HG03103 (cell line): ENCODE measurements around the gene MOG.

Experiments
- ATAC-seq: cut with Tn5 transposase; IDR thresholded peaks from one replicate; pipeline ENCODE4 v1.9.1; 2021; ENCODE audit warnings: low read depth; ENCODE audit not compliant: unreplicated experiment

The MOG gene

DNA sequence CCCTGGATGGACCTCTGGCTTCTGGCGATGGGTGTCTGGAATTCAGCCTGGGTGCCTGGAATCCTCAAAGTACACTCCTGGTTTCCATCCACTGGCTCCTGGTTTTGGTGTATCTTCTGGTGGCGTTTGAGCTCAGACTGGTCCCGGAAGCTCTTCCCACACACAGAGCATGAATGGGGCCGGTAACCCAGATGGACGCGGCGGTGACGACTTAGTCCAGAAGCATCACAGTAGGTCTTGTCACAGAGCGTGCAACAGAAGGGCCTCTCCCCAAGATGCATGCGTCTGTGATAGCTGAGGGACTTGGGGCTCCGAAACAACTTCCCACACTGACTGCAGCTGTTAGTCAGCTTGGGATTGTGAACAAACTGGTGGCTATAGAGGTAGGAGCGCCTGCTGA is 16.3 kb downstream of the MOG start:
- ATAC-seq, result no peak

DNA sequence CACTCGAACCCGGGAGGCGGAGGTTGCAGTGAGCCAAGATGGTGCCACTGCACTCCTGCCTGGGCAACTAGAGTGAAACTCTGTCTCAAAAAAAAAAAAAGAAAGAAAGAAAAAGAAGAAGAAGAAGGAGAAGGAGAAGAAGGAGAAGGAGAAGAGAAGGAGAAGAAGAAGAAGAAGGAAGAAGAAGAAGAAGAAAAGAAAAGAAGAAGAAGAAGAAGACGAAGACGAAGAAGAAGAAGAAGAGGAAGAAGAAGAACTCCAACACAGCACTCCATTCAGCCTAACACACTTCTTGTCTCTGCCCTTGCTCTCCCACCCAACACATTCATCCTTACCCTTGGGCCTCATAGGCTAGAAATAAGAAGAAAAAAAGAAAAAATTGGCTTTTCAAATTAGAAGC is 17.1 kb downstream of the MOG start:
- no peak for ATAC-seq

DNA sequence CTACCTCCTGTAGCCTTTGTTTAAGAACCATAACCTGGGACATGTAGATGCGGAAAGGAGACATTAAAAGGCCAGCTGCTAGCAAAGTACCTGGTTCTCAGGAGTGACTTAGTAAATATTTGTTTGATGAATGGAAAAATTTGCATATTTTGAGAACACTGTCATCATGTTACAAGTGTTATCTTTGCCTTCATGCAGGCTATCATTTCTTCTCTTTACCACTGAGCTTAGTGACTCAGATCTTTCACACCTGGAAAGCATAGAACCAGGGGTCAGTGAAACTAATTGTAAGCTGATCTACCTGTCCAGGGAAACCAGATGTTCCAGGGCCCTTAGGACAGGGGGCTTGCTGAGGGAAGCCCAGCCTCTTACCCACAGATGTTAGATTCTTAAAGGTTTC is 18.7 kb downstream of the MOG start:
- ATAC-seq, result no peak

DNA sequence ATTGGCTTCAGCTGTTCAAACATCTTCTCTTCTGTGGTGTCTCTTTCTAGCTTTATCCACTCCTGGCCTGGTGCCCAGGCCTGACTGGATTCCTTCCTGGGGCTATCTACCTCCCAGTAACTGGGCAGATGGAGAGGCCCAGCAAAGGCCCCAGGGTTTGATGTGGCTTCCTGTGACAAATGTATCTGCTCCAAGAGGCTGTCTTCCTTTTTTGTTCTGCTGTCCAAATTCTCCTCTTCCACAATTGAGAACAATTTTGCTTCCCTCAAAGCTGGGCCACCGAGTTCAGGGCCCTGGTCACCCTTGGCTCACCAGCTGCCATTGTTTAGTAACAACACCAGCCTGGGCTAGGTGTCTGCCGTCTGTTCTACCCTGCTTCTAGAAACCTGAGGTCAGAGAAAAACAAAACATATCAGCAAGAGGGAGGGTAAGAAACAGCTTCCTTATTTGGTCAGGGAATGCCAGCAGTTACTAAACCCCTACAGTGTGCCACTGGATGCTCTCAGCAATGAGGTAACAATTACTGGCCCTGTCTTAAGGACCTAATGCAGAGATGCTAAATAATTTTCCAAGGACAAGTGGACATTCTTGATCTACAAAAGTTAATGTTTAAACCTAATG is 20.2 kb downstream of the MOG start:
- no peak for ATAC-seq

DNA sequence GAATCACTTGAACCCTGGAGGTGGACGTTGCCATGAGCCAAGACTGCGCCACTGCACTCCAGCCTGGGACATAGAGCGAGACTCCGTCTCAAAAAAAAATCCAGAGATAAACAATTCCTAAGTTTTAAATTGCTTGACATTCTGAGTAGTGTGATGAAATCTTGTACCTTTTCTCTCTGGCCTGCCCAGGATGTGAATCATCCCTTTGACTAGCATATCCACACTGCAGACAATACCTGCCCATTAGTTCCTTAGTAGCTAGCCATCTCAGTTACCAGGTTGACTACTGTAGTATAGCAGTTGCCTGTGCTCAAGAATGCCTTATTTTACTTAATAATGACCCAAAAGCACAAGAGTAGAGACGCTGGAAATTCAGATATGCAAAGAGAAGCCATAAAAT is 21.2 kb downstream of the MOG start:
- ATAC-seq, result no peak

DNA sequence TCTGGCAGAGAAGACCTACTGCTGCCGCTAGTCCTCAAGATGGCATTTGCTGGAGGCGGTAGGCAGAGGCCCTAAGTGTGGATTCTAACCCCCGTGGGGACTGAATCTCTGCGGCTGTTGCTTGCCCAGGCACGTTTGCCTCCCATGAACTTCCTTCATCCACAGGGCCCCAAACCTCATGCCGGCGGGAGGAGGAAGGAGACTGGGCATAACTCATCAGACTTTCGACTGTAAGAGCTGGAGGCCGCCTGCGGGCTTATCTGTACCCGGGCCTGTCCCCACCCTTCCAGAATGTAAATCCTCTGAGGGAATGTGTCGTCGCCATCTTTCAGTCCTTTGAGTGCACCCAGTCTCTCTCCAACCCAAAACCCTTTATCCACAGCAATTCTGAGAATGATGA is 23.1 kb downstream of the MOG start:
- ATAC-seq, result no peak

DNA sequence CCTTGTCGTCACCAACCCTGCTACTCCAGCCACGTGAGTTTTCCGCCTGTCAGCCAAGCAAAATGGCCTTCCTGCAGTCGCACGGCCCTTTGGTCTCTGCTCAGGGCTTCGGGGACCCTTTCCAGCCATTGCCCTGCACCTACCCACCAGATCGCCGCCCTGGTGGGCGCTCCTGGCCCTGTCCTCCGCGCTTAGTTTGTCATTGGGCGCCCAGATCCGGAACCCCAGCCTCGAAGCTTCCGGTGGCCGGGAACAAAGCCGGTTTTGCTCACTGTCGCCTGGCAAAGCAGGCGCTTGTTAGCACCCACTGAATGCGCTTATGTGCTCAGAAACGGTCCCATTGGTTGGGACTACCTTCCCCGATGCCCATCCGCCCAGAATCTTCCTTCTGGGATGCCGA is 23.5 kb downstream of the MOG start:
- no peak for ATAC-seq

DNA sequence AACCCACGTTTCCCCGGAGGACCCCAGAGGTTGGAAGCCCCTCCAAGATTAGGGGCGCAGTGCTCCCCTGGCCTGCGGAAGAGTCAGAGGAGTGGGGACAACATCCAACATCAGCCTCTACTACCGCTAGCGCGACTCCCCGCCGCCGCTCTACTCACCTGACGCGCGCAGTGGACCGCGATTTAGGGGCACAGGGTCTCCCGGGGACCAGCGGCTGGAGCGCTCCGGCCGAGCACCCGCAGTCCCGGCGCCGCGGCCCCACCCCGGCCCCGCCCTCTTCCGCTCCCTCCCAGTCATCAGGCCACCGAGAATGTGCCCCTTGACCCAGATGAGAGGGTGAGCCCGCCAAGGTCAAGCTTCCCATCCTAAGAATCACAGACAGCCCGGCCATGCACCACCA is 24.0 kb downstream of the MOG start, which contains the start of gene ZFP57:
TSS of gene ZFP57 (minus strand) at position 249 of the 400 bp plus-strand sequence. CDS start 4,149 bp downstream, outside the sequence.
- ATAC-seq, result no peak

DNA sequence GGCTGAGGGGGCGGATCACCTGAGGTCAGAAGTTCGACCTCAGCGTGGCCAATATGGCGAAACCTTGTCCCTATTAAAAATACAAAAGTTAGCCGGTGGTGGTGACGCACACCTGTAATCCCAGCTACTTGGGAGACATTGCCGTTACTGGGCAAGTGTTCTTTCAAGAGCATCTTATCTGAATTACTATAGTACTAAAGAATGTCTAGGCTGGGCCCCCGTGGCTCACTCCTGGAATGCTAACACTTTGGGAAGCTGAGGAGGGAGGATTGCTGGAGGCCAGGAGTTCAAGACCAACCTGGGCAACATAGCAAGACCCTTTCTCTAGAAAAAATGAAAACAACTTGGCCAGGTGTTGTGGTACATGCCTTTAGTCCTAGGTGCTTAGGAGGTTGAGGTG is 24.9 kb downstream of the MOG start:
- ATAC-seq, result no peak

DNA sequence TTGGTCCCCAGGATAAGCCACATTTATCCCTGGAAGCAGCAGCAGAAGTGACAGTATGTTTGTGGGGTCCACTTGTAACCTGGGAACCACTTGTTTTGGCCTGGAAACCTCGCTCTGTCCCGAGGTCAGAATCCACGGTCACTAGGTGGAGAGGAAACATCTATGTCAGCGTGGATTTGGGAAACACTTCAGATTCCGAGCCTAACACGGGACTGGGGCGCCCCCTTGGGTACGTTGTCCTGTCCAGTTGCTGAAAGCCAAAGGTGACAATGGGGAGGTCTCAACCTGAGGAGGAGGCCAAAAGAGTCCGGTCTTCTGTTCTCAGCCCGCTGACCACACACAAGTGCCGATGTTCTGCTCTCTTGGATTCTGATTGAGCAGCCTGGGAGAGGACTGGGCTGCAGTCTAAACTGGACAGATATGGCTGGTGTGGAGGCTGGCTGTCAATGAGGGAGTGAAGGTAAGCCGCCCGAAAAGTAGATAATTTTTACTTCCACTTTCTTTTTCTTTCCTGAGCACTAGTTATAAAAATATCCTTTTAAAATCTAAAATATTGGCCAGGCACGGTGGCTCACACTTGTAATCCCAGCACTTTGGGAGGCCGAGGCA is 28.9 kb downstream of the MOG start:
- ATAC-seq, result no peak

DNA sequence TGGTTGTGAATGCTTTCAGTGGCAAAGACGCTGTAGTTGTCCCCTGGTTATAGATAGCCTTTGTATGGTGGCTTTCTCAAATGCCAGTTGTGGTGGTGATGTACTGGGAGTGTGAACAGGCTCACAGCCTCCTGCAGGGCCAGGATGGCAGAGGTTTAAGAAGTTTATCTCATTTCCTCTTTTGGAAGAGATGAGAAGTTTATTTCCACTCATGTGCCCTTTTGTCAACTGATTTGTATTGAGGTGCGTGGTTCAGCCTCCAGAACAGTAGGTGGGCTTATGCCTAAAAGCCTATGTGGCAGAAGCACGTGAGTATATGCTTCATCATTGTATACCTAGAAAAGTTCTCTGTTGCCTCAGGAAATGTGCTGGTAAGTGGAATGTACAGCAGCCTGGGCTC is 37.7 kb downstream of the MOG start:
- no peak for ATAC-seq

DNA sequence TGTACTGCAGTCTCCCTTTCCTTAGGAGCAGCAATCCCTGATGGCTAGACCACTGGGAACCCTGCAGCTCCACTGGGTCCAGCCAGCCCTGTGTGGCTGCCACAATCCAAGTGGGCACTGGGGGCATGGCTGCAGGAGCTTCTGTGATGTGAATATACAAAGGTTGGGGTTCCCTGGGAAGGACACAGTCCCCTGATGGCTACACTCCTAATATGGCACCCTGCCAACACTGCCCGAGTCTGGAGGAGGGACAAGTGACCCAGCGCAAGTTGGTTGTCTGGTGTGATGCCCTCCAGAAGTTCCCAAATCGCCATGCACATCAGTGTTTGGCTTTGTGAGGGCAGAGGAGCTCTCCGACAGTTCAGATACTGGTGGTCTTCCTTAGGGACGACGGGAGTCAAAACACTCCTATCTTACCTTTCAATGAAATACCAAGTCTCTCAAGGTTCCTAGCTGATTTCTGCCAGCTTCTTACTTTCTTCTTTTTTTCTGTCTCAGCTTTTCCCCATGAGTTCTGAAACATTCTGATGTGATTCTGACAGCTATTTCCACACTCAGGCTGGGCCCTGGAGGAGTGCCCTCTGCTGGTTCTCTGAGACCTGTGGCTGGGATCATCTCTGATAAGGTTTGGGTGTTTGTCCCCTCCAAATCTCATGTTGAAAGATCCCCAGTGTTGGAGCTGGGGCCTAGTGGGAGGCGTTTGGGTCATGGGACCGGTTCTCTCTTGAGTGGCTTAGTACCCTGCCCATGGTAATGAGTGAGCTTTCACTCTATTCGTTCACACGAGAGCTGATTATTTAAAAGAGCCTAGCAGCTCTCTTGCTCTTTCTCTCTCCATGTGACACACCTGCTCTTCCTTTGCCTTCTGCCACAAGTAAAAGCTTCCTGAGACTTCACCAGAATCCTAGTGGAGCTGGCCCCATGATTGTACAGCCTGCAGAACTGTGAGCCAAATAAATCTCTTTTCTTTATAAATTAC is 39.5 kb downstream of the MOG start:
- ATAC-seq, result no peak

DNA sequence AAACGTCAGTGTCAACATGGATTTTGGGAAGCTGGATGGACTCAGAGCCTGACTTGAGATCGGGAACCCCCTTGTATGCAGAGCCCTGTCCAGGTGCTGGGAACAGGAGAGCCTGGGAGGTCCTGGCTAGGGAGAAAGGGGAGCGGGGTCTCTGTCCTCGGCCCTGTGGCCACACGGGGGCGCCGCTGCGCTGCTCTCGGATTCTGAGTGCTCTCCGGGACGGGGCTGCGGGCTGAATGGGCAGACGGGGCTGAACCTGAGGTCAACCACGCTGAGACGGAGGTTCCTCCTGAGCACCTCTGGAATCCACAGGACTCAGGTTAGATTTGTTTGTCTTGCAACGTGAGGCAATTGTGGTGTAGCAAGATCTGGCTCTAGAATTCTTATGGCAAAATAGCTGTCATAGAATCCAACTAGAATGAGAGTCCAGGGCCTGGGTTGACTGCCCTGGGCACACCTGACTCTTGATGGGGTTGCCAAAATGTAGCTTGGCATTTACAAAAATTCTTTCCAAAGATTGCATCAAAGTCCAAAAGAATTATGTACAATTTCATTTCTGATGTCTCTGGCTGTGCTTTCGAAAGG is 45.7 kb downstream of the MOG start:
- no peak for ATAC-seq

DNA sequence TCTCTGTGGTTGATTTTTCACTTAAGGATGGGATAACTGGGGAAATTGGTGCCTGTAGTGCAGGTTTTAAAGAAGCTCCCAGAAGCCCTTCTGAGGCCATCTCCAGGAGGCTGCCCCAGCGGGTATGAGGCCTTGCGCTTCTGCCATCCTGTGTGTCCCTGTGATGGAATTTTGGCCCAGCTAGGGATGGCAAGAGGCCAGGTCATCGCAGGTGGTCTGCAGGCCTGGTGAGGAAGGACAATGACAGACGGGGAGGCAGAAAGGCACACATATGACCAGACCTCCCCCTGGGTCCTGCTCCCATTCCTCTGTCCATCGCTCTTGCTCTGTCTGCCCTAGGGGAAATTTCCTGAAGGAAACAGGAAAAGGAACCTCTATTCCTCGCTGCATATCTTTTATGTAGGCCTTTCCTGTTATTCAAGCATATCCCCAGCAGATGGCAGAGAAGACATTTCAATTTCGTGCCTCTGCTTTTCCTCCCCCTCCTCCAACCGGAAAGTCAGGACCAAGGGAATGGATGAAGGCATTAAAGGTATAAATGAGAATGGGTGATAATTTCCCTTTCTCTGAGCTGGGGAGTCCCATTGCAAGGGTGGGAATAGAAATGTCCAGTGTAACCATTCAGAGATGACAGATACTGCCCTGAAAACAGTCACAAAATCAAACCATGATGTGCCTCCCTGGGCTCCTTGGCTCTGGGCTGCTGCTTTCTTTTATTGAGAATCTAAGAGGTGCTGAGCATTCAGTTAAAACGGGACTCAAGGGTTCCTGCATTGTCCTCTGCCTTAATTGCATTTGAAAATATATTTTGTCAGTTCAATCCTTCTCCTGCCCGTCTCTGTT is 48.7 kb downstream of the MOG start:
- ATAC-seq, result no peak

DNA sequence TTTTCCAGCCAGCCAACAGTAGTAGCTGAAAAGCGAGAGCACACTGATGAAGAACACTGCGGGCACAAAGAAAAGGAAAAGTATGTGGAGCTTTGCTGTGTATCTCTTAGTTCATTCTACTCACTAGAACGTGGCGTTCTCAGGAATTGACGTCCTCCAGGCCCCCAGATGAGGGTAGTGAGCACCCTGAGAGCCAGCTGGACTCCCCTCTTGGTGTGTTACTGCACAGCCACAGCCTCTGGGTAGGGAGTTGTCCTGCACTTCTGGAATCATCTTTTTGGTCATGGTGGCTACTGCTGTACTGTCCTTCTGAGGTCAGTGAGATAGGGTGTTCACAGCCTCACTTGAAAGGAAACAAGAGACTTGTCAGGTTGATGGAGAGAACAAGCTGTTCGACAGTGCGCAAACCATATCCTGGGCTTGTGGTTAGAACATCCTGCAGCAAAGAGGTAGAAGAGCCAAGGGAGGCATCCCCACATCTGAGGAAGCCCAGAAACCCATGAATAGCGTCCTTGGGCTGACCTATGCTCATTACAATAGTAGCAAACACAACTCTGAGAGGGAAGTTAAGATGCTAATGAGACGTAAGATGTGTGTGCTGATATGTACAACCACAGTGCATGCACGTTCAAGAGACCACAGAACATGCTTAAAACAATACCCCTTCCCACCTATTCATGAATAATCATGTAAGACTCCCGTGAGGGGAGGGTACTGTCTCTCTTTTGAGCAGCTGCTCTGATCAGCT is 51.7 kb downstream of the MOG start:
- no peak for ATAC-seq

DNA sequence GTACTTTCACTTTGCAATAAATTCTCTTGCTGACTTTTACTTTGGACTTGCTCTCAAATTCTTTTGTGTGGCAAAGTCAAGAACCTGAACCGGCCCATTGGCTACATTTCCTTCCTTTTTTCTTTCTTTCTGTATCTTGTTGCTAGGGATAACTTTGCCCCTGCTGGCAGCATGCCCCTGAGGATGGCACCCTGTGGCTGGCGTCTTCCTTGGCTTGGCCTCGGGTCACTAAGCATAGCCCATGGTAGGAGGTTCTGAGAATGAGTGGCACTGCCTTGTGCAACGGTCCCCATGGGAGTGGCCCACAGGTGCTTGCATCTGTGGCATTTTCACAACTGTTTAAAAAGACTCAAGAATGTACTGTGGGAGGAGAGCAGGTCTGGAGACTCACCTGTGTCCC is 52.3 kb downstream of the MOG start:
- no peak for ATAC-seq

DNA sequence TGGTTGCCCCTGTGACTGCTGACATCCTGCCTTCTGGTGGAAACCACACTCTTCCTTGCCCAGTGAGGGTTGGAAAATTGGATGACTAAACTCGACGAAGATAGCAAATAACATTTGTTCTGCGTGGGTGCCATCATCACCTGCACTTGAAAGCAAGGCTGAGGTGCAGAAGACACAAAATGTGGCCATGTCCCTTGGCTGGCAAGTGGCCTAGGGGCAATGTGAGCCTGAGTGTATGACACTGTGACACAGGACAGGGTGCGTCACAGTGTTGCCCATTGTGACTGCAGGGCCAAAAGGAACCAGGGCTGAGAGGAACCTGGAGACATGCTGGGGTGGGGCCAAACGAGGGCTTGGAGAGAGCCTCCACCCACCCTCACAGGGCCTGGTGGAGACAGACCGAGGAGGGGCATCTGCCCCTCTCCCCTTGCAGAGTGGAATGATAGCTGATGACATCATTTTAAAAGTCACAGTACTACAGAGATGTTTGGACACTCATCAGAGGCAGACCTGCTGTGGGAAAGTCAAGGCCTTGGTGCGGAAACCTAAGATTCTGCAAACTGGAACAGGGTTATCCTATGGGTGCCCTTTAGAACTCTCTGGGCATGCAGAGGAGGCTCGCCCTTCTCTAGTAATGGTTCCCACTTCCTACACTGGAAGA is 53.5 kb downstream of the MOG start:
- no peak for ATAC-seq

DNA sequence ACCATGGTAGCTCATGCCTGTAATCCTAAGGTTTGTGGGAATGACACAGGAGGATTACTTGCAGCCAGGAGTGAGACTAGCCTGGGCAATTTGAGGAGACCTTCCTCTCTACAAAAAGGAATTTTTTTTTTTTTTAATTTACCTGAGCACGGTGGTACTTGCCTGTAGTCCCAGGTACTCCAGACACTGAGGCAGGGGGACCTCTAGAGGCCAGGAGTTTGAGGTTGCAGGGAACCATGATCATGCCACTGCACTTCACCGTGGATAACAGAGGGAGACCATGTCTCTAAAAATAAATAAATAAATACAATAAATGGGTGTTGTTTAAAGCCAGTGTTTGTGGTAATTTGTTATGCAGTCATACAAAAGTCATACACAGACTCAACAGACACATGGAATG is 64.0 kb downstream of the MOG start:
- no peak for ATAC-seq
